Kidney capillary endothelial cell (primary cell): ENCODE results near the gene PLCH2.

Experiments used
- DNase-seq: peaks from one replicate; pipeline ENCODE4 v3.0.0-alpha.2; 2018; ENCODE audit warnings: low spot score

Gene PLCH2

GRCh38 chr1:2479618-2480017 is 3.5 kb downstream of the PLCH2 start:
- DNase-seq = no peak

GRCh38 chr1:2480236-2480985 is 4.3 kb downstream of the PLCH2 start:
- DNase-seq = no peak

GRCh38 chr1:2480986-2481364 is 4.9 kb downstream of the PLCH2 start:
- DNase-seq = no peak

GRCh38 chr1:2481885-2482284 is 5.8 kb downstream of the PLCH2 start:
- DNase-seq = no peak

- DNase-seq = no peak
Measured at GRCh38 chr1:2482588-2482987, 6.5 kb downstream of the PLCH2 start.

GRCh38 chr1:2483026-2483425 is 6.9 kb downstream of the PLCH2 start:
- DNase-seq = no peak

- no peak for DNase-seq
Measured at GRCh38 chr1:2483970-2484369, 7.9 kb downstream of the PLCH2 start.

- DNase-seq = no peak
Measured at GRCh38 chr1:2486041-2486440, 10.0 kb downstream of the PLCH2 start.

- no peak for DNase-seq
Measured at GRCh38 chr1:2486558-2486957, 10.5 kb downstream of the PLCH2 start.

- DNase-seq = no peak
Measured at GRCh38 chr1:2488688-2489087, 12.6 kb downstream of the PLCH2 start.

- DNase-seq = no peak
Measured at GRCh38 chr1:2489615-2490014, 13.5 kb downstream of the PLCH2 start.

- no peak for DNase-seq
Measured at GRCh38 chr1:2492091-2492490, 16.0 kb downstream of the PLCH2 start.

- DNase-seq = no peak
Measured at GRCh38 chr1:2493218-2493617, 17.1 kb downstream of the PLCH2 start.

GRCh38 chr1:2493691-2494322 is 17.7 kb downstream of the PLCH2 start:
- no peak for DNase-seq

- no peak for DNase-seq
Measured at GRCh38 chr1:2494323-2494693, 18.2 kb downstream of the PLCH2 start.

- no peak for DNase-seq
Measured at GRCh38 chr1:2495026-2495425, 18.9 kb downstream of the PLCH2 start.

- DNase-seq = no peak
Measured at GRCh38 chr1:2495546-2495945, 19.5 kb downstream of the PLCH2 start.

GRCh38 chr1:2496087-2496622 is 20.1 kb downstream of the PLCH2 start:
- no peak for DNase-seq

- no peak for DNase-seq
Measured at GRCh38 chr1:2496746-2497145, 20.7 kb downstream of the PLCH2 start.

GRCh38 chr1:2497891-2498290 is 21.8 kb downstream of the PLCH2 start:
- DNase-seq = no peak

GRCh38 chr1:2498648-2499047 is 22.6 kb downstream of the PLCH2 start:
- DNase-seq = no peak

- DNase-seq = no peak
Measured at GRCh38 chr1:2499260-2499659, 23.2 kb downstream of the PLCH2 start.

- no peak for DNase-seq
Measured at GRCh38 chr1:2499986-2500596, 24.0 kb downstream of the PLCH2 start.
